Smooth muscle cell (in vitro differentiated cells): Measurements from ENCODE around the gene FAM185A. TPM values are rescaled to one million over a fixed set of nuclear protein-coding genes. Genes with fewer than 3 reads are reported as not detected.
"Not testable (repeated sequence)": the region's sequence is repeated elsewhere in the genome, so short reads cannot be mapped to it uniquely, and the experiment has no call there.

Source experiments
- DNase-seq: peaks from one replicate; lab custom pipeline; 2025; ENCODE audit not compliant: unreplicated experiment; lab: John Stamatoyannopoulos, UW
- H2AFZ ChIP-seq: fragments of 200-600 bp; sonication (generic); 2 replicates; pipeline ENCODE4 v1.6.0; 2016; ENCODE audit warnings: antibody characterized with exemption, low read depth, mild to moderate bottlenecking
- H3F3A ChIP-seq: fragments of 200-600 bp; sonication (generic); 2 replicates; pipeline ENCODE4 v1.6.0; 2017; ENCODE audit warnings: antibody characterized with exemption, low read depth
- H3K27ac ChIP-seq: fragments of 200-600 bp; sonication (generic); 2 replicates; pipeline ENCODE4 v1.5.1; 2016; ENCODE audit warnings: low read depth, mild to moderate bottlenecking
- H3K27me3 ChIP-seq: fragments of 200-600 bp; sonication (generic); 2 replicates; pipeline ENCODE4 v1.6.1; 2016; ENCODE audit warnings: low read depth, mild to moderate bottlenecking
- H3K36me3 ChIP-seq: fragments of 200-600 bp; sonication (generic); 2 replicates; pipeline ENCODE4 v1.5.1; 2016; ENCODE audit warnings: low read depth
- H3K4me1 ChIP-seq: fragments of 200-600 bp; sonication (generic); 2 replicates; pipeline ENCODE4 v1.5.1; 2016; ENCODE audit warnings: low read depth
- H3K4me2 ChIP-seq: fragments of 200-600 bp; sonication (generic); 2 replicates; pipeline ENCODE4 v1.6.0; 2016; ENCODE audit warnings: mild to moderate bottlenecking
- H3K4me3 ChIP-seq: fragments of 200-600 bp; sonication (generic); 2 replicates; pipeline ENCODE4 v1.5.1; 2016; ENCODE audit warnings: mild to moderate bottlenecking
- H3K79me2 ChIP-seq: fragments of 200-600 bp; sonication (generic); 2 replicates; pipeline ENCODE4 v1.6.0; 2016; ENCODE audit warnings: low read depth, mild to moderate bottlenecking
- H3K9ac ChIP-seq: fragments of 200-600 bp; sonication (generic); 2 replicates; pipeline ENCODE4 v1.6.0; 2016; ENCODE audit warnings: low read depth
- H3K9me3 ChIP-seq: fragments of 200-600 bp; sonication (generic); replicated peaks from 2 replicates; pipeline ENCODE4 v1.5.1; 2016; ENCODE audit warnings: low read depth
- H4K20me1 ChIP-seq: fragments of 200-600 bp; sonication (generic); 2 replicates; pipeline ENCODE4 v1.6.0; 2016; ENCODE audit warnings: low read depth
- WGBS: methylation state at CpG from one replicate; pipeline ENCODE4 v1.1.7; 2016; ENCODE audit warnings: low lambda C conversion rate; 5-methylcytosine and 5-hydroxymethylcytosine counted together
- polyA plus RNA-seq: library from polyadenylated mRNA; unstranded; fragments of >200 nt; fragmentation: Nextera tagmentation; extraction: Ambion mirVana; gene quantifications from 2 replicates; pipeline ENCODE4 v1.2.1, GENCODE V29; 2016
- total RNA-seq: library from RNA; depleted of rRNA; stranded (reverse); fragments of >200 nt; gene quantifications from 2 replicates; pipeline ENCODE4 v1.2.3, GENCODE V29; 2014

Gene FAM185A
- total and polyA plus RNA-seq, 2 experiments from 2014 or later: 2.0 to 5.3 TPM

GRCh38 chr7:102761234-102761633 is 12.4 kb downstream of the FAM185A start:
- 91% methylated on average over 1 of the region's 1 CpG for WGBS
- H3K4me2 ChIP-seq, DNase-seq, H4K20me1 ChIP-seq, H3K36me3 ChIP-seq, H2AFZ ChIP-seq, H3K27me3 ChIP-seq, H3K4me3 ChIP-seq, H3F3A ChIP-seq, H3K27ac ChIP-seq, H3K79me2 ChIP-seq, H3K9me3 ChIP-seq, H3K4me1 ChIP-seq, H3K9ac ChIP-seq: not testable (repeated sequence)

- H3K4me3 ChIP-seq, H2AFZ ChIP-seq, H3K27me3 ChIP-seq, H3K27ac ChIP-seq, H3K79me2 ChIP-seq, H3K9me3 ChIP-seq, H3K4me2 ChIP-seq, H3K36me3 ChIP-seq, H3K4me1 ChIP-seq, H3K9ac ChIP-seq, H4K20me1 ChIP-seq, H3F3A ChIP-seq, DNase-seq: not testable (repeated sequence)
- 88% methylated on average over 6 of the region's 6 CpGs for WGBS
Observed at GRCh38 chr7:102763295-102763905, 14.6 kb downstream of the FAM185A start.

- H3K36me3 ChIP-seq, H3K27ac ChIP-seq, H2AFZ ChIP-seq, H3K9me3 ChIP-seq, H3K4me1 ChIP-seq, H3K4me3 ChIP-seq, H3K9ac ChIP-seq, DNase-seq, H3K79me2 ChIP-seq, H3K27me3 ChIP-seq, H4K20me1 ChIP-seq, H3K4me2 ChIP-seq, H3F3A ChIP-seq: not testable (repeated sequence)
- 92% methylated on average over 1 of the region's 3 CpGs for WGBS
Observed at GRCh38 chr7:102769657-102770192, 20.9 kb downstream of the FAM185A start.

GRCh38 chr7:102770467-102770866 is 21.7 kb downstream of the FAM185A start:
- WGBS: 98% methylated on average over 3 of the region's 3 CpGs
- H3K9ac ChIP-seq, H2AFZ ChIP-seq, H4K20me1 ChIP-seq, DNase-seq, H3K27ac ChIP-seq, H3F3A ChIP-seq, H3K36me3 ChIP-seq, H3K4me1 ChIP-seq, H3K9me3 ChIP-seq, H3K4me2 ChIP-seq, H3K79me2 ChIP-seq, H3K4me3 ChIP-seq, H3K27me3 ChIP-seq: not testable (repeated sequence)

- not testable (repeated sequence) for H3K4me3 ChIP-seq, H3K27me3 ChIP-seq, H3K9ac ChIP-seq, H3F3A ChIP-seq, H3K36me3 ChIP-seq, H3K27ac ChIP-seq, H3K9me3 ChIP-seq, H3K4me1 ChIP-seq, H3K4me2 ChIP-seq, H3K79me2 ChIP-seq, H4K20me1 ChIP-seq, DNase-seq, H2AFZ ChIP-seq
Observed at GRCh38 chr7:102776217-102776616, 27.4 kb downstream of the FAM185A start.

GRCh38 chr7:102778663-102779062 is 29.9 kb downstream of the FAM185A start:
- not testable (repeated sequence) for H3K79me2 ChIP-seq, H3K27ac ChIP-seq, H3K4me3 ChIP-seq, H4K20me1 ChIP-seq, H3K36me3 ChIP-seq, DNase-seq, H3K4me2 ChIP-seq, H2AFZ ChIP-seq, H3K9me3 ChIP-seq, H3K9ac ChIP-seq, H3K27me3 ChIP-seq, H3K4me1 ChIP-seq, H3F3A ChIP-seq
- 75% methylated on average over 3 of the region's 3 CpGs for WGBS

GRCh38 chr7:102780926-102781325 is 32.1 kb downstream of the FAM185A start:
- H3K27ac ChIP-seq, H3K4me1 ChIP-seq, H2AFZ ChIP-seq, H3K79me2 ChIP-seq, DNase-seq, H4K20me1 ChIP-seq, H3K4me2 ChIP-seq, H3K27me3 ChIP-seq, H3K9ac ChIP-seq, H3K9me3 ChIP-seq, H3F3A ChIP-seq, H3K36me3 ChIP-seq, H3K4me3 ChIP-seq: not testable (repeated sequence)
- WGBS: 98% methylated on average over 10 of the region's 10 CpGs

GRCh38 chr7:102788770-102789169 is 40.0 kb downstream of the FAM185A start:
- H4K20me1 ChIP-seq, H3K9me3 ChIP-seq, H2AFZ ChIP-seq, H3K4me1 ChIP-seq, DNase-seq, H3K9ac ChIP-seq, H3K36me3 ChIP-seq, H3K27ac ChIP-seq, H3F3A ChIP-seq, H3K79me2 ChIP-seq, H3K4me2 ChIP-seq, H3K27me3 ChIP-seq, H3K4me3 ChIP-seq: not testable (repeated sequence)
- WGBS: 97% methylated on average over 2 of the region's 2 CpGs
